Measurements from ENCODE around the gene HIGD1A. TPM values are rescaled to one million over a fixed set of nuclear protein-coding genes. Genes with fewer than 3 reads are reported as not detected.
A peak's percentile ranks its signal among the peaks of the same experiment; 100 is the strongest.

Gene HIGD1A
- total and polyA plus RNA-seq, 9 of the 15 experiments (the other 6 are each of a cell fraction or from before 2014, with no cell fraction given): 165 to 1,185 (median 333) TPM

DNA sequence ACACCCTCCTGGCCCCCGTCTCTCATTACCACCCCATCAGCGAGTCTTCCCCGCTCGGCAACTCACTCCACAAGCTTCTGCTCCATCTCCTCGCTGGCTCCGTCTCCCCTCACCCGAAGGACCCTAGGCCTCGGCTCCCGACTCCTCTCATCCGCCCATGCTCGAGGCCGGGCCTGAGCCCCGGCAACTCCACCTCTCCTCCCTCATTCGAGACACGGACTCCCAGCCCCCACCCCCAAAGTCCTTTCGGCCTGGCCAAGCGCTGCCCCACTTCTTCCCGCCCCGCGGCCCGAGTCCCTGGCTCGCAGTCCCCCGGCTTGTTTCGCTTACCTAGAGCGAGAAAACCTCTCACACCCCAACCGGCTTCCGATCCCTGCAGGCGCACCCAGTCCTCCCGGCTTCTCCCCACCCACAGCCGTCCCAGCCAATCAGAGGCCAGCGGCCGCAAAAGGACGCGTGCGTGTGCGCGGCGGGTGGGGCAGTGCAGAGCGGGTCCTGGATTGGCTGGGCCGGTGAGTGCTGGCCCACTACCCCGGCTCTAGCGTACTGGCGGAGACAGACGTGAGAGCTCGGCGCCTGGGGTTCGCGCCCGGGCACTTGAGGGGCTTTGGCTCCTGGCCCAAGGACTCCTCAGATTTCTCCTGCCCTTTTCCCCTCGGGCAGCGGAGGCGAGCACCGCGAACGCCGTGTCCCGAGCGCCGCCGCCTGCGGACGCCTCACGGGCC, at the start of gene HIGD1A (continued):
- TF ChIP-seq, protein P1, sequence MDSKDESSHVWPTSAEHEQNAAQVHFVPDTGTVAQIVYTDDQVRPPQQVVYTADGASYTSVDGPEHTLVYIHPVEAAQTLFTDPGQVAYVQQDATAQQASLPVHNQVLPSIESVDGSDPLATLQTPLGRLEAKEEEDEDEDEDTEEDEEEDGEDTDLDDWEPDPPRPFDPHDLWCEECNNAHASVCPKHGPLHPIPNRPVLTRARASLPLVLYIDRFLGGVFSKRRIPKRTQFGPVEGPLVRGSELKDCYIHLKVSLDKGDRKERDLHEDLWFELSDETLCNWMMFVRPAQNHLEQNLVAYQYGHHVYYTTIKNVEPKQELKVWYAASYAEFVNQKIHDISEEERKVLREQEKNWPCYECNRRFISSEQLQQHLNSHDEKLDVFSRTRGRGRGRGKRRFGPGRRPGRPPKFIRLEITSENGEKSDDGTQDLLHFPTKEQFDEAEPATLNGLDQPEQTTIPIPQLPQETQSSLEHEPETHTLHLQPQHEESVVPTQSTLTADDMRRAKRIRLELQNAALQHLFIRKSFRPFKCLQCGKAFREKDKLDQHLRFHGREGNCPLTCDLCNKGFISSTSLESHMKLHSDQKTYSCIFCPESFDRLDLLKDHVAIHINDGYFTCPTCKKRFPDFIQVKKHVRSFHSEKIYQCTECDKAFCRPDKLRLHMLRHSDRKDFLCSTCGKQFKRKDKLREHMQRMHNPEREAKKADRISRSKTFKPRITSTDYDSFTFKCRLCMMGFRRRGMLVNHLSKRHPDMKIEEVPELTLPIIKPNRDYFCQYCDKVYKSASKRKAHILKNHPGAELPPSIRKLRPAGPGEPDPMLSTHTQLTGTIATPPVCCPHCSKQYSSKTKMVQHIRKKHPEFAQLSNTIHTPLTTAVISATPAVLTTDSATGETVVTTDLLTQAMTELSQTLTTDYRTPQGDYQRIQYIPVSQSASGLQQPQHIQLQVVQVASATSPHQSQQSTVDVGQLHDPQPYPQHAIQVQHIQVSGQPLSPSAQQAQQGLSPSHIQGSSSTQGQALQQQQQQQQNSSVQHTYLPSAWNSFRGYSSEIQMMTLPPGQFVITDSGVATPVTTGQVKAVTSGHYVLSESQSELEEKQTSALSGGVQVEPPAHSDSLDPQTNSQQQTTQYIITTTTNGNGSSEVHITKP (IDR thresholded peaks at IDR 0.05; ENCODE audit: partially characterized antibody): peak; percentile 89
- no peak for TF ChIP-seq RBM34 (IDR thresholded peaks at IDR 0.05; ENCODE audit: borderline replicate concordance, insufficient read depth, low read length)
- no peak for TF ChIP-seq ZNF76 (CRISPR knock-in tag; IDR thresholded peaks at IDR 0.05; ENCODE audit: borderline replicate concordance)
- TF ChIP-seq NR2C1 (IDR thresholded peaks at IDR 0.05): peak; percentile 48; the same call in 1 of the 2 replicates
- no peak for TF ChIP-seq NR2C1 (tag; IDR thresholded peaks at IDR 0.05)
- TF ChIP-seq, protein P2, sequence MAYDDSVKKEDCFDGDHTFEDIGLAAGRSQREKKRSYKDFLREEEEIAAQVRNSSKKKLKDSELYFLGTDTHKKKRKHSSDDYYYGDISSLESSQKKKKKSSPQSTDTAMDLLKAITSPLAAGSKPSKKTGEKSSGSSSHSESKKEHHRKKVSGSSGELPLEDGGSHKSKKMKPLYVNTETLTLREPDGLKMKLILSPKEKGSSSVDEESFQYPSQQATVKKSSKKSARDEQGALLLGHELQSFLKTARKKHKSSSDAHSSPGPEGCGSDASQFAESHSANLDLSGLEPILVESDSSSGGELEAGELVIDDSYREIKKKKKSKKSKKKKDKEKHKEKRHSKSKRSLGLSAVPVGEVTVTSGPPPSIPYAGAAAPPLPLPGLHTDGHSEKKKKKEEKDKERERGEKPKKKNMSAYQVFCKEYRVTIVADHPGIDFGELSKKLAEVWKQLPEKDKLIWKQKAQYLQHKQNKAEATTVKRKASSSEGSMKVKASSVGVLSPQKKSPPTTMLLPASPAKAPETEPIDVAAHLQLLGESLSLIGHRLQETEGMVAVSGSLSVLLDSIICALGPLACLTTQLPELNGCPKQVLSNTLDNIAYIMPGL (CRISPR knock-in tag; IDR thresholded peaks at IDR 0.05): peak; percentile 78
- TF ChIP-seq ZSCAN29 (IDR thresholded peaks at IDR 0.05): no peak
- 0 out of 4 replicates have a peak, but pooled peaks of 1 of the 2 experiments have one; percentile 2 for TF ChIP-seq RAD21 (CRISPR knock-in tag; conservative IDR thresholded peaks at IDR 0.05 in 1 of 2, IDR thresholded peaks at IDR 0.05 in 1 of 2)
- no peak for TF ChIP-seq SP2 (IDR thresholded peaks at IDR 0.05; ENCODE audit: extremely low read depth, low read depth, low read length, poor library complexity, severe bottlenecking)
- TF ChIP-seq, protein P3, sequence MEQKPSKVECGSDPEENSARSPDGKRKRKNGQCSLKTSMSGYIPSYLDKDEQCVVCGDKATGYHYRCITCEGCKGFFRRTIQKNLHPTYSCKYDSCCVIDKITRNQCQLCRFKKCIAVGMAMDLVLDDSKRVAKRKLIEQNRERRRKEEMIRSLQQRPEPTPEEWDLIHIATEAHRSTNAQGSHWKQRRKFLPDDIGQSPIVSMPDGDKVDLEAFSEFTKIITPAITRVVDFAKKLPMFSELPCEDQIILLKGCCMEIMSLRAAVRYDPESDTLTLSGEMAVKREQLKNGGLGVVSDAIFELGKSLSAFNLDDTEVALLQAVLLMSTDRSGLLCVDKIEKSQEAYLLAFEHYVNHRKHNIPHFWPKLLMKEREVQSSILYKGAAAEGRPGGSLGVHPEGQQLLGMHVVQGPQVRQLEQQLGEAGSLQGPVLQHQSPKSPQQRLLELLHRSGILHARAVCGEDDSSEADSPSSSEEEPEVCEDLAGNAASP (IDR thresholded peaks at IDR 0.05): no peak
- TF ChIP-seq RHOXF2B (CRISPR knock-in tag; conservative IDR thresholded peaks at IDR 0.05): no peak
- peak; percentile 22 for TF ChIP-seq SMAD4 (CRISPR knock-in tag; conservative IDR thresholded peaks at IDR 0.05)
- TF ChIP-seq, protein P4, sequence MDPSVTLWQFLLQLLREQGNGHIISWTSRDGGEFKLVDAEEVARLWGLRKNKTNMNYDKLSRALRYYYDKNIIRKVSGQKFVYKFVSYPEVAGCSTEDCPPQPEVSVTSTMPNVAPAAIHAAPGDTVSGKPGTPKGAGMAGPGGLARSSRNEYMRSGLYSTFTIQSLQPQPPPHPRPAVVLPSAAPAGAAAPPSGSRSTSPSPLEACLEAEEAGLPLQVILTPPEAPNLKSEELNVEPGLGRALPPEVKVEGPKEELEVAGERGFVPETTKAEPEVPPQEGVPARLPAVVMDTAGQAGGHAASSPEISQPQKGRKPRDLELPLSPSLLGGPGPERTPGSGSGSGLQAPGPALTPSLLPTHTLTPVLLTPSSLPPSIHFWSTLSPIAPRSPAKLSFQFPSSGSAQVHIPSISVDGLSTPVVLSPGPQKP (CRISPR knock-in tag; IDR thresholded peaks at IDR 0.05): no peak
- no peak for TF ChIP-seq ATF1 (CRISPR knock-in tag; IDR thresholded peaks at IDR 0.05)
- peak; percentile 87 for TF ChIP-seq ATF1 (tag; IDR thresholded peaks at IDR 0.05)
- peak; percentile 47; the same call in 1 of the 2 replicates for TF ChIP-seq ZNF764 (CRISPR knock-in tag; IDR thresholded peaks at IDR 0.05; ENCODE audit: low read depth)
- peak; percentile 84 for TF ChIP-seq POLR2H (tag; IDR thresholded peaks at IDR 0.05; ENCODE audit: low read depth)
- TF ChIP-seq ETV1 (tag; conservative IDR thresholded peaks at IDR 0.05; ENCODE audit: low read depth): peak; percentile 30; the same call in 1 of the 2 replicates
- TF ChIP-seq STAT5B (CRISPR knock-in tag; IDR thresholded peaks at IDR 0.05): no peak
- peak; percentile 89 for TF ChIP-seq BHLHE40 (IDR thresholded peaks at IDR 0.05; ENCODE audit: low read length)
- 0 out of 2 replicates have a peak, but pooled peaks have one; percentile 12 for TF ChIP-seq PHF21A (IDR thresholded peaks at IDR 0.05; ENCODE audit: borderline replicate concordance, low read depth)
